ENCODE measurements around the gene LAMTOR1. TPM values are rescaled to one million over a fixed set of nuclear protein-coding genes. Genes with fewer than 3 reads are reported as not detected.
A peak's percentile ranks its signal among the peaks of the same experiment; 100 is the strongest.

The LAMTOR1 gene
- total and polyA plus RNA-seq, 9 donors = 53.4 to 99.1 (median 92.6) TPM

DNA sequence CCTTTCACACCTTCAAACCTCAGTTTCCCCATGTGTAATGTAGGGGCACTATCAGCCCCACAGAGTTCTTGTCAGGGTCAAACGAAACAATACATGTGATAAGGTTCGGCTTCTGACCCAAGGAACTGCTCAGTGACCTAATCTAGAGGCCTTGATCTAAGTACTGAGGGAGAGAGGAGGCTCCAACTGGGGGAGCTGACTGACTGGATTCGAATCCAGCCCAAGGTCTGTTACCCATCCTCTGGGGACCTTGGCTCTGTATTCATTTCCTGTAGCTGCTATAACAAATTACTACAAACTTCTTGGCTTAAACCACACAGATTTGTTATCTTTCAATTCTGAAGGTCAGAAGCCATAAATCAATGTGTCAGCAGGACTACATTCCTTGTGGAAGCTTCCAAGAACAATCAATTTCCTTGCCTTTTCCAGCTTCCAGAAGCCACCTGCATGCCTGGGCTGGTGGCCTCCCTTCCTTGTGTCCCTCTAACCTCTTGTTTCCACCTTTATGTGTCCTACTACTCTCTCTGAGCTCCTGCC is 20.1 kb upstream of the LAMTOR1 start:
- H3K4me1 ChIP-seq (ENCODE audit: control insufficient read depth, insufficient read depth, low read length) = no peaks in the 10 kb centered on the region
- peaks cover 12% of the 10 kb centered on the region for H3K27me3 ChIP-seq (ENCODE audit: control insufficient read depth, insufficient read depth, low read length)
- no peak overlapping the region for H3K4me3 ChIP-seq (ENCODE audit: low read length)
- 52% methylated on average over 3 of the region's 3 CpGs for WGBS (ENCODE audit: insufficient coverage)
- DNase-seq = no peak
- H3K36me3 ChIP-seq (ENCODE audit: control insufficient read depth, insufficient read depth, low read length) = no peaks in the 10 kb centered on the region
- no peak overlapping the region for H3K27ac ChIP-seq (ENCODE audit: low read length)
- H3K9me3 ChIP-seq (replicated peaks; ENCODE audit: control insufficient read depth, low read depth, low read length) = peaks cover 2% of the 10 kb centered on the region

DNA sequence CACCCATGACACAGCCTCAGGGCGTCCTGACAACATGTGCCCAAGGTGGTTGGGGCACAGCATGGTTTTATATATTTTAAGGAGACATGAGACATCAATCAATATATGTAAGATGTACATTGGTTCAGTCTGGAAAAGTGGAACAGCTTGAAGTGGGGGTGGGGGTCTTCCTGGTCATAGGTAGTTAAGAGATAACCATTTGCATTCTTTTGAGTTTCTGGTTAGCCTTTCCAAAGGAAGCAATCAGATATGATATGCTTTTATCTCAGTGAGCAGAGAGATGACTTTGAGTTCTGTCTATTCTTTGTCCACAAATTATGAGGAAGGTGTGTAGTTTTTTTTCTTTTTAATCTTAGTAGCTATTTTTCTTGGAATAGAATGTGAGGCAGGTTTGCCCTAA is 19.5 kb upstream of the LAMTOR1 start:
- H3K4me1 ChIP-seq (ENCODE audit: control insufficient read depth, insufficient read depth, low read length) = no peaks in the 10 kb centered on the region
- no peak overlapping the region for H3K4me3 ChIP-seq (ENCODE audit: low read length)
- H3K9me3 ChIP-seq (replicated peaks; ENCODE audit: control insufficient read depth, low read depth, low read length) = no peaks in the 10 kb centered on the region
- 71% methylated on average over 1 of the region's 1 CpG for WGBS (ENCODE audit: insufficient coverage)
- no peak overlapping the region for H3K27ac ChIP-seq (ENCODE audit: low read length)
- no peak for DNase-seq
- H3K27me3 ChIP-seq (ENCODE audit: control insufficient read depth, insufficient read depth, low read length) = peaks cover 13% of the 10 kb centered on the region
- H3K36me3 ChIP-seq (ENCODE audit: control insufficient read depth, insufficient read depth, low read length) = no peaks in the 10 kb centered on the region

DNA sequence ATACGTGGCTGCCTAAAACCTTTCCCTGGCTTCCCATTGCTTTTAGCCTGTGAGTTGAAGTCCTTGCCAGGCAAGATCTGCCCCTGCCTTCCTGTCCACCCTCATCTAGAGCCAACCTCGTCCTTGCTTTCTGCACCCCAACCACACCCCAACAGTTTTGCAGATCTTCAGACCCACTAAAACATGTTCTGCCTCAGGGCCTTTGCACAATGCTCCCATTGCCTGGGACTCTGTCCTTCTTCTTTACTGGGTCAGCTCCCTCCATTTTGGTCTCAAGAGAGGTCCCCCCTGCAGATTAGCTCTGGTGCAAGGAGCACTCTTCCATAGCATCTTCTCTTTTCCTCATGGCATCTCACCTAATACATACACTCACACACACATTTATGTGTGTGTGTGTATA is 17.8 kb upstream of the LAMTOR1 start:
- H3K27ac ChIP-seq (ENCODE audit: low read length) = no peak overlapping the region
- no peak overlapping the region for H3K4me3 ChIP-seq (ENCODE audit: low read length)
- peaks cover 22% of the 10 kb centered on the region for H3K27me3 ChIP-seq (ENCODE audit: control insufficient read depth, insufficient read depth, low read length)
- H3K36me3 ChIP-seq (ENCODE audit: control insufficient read depth, insufficient read depth, low read length) = no peaks in the 10 kb centered on the region
- 63% methylated on average over 2 of the region's 2 CpGs for WGBS (ENCODE audit: insufficient coverage)
- H3K4me1 ChIP-seq (ENCODE audit: control insufficient read depth, insufficient read depth, low read length) = no peaks in the 10 kb centered on the region
- DNase-seq = no peak
- H3K9me3 ChIP-seq (replicated peaks; ENCODE audit: control insufficient read depth, low read depth, low read length) = no peaks in the 10 kb centered on the region

DNA sequence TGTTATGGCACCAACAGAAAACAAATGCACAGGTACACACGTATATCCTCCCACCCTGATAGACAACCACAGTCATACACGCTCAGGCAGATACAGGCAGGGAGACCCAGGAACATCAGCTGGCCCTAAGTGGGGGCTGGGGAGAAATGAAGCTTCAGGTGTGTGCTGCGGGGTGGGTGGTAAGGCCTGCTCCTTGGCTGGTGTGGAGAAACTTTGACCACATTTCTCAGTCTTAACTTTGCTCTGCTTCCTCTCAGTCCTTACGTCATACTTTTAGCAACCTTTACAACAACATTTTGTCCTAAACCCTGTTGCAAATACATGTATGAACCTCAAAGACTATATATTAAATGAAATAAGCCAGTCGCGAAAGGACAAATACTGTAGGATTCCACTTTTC is 16.1 kb upstream of the LAMTOR1 start:
- no peak overlapping the region for H3K4me3 ChIP-seq (ENCODE audit: low read length)
- no peak overlapping the region for H3K27ac ChIP-seq (ENCODE audit: low read length)
- H3K9me3 ChIP-seq (replicated peaks; ENCODE audit: control insufficient read depth, low read depth, low read length) = no peaks in the 10 kb centered on the region
- no CpG with 5 or more reads among the region's 6 CpGs for WGBS (ENCODE audit: insufficient coverage)
- H3K4me1 ChIP-seq (ENCODE audit: control insufficient read depth, insufficient read depth, low read length) = no peaks in the 10 kb centered on the region
- H3K27me3 ChIP-seq (ENCODE audit: control insufficient read depth, insufficient read depth, low read length) = peaks cover 25% of the 10 kb centered on the region
- DNase-seq = no peak
- H3K36me3 ChIP-seq (ENCODE audit: control insufficient read depth, insufficient read depth, low read length) = no peaks in the 10 kb centered on the region

DNA sequence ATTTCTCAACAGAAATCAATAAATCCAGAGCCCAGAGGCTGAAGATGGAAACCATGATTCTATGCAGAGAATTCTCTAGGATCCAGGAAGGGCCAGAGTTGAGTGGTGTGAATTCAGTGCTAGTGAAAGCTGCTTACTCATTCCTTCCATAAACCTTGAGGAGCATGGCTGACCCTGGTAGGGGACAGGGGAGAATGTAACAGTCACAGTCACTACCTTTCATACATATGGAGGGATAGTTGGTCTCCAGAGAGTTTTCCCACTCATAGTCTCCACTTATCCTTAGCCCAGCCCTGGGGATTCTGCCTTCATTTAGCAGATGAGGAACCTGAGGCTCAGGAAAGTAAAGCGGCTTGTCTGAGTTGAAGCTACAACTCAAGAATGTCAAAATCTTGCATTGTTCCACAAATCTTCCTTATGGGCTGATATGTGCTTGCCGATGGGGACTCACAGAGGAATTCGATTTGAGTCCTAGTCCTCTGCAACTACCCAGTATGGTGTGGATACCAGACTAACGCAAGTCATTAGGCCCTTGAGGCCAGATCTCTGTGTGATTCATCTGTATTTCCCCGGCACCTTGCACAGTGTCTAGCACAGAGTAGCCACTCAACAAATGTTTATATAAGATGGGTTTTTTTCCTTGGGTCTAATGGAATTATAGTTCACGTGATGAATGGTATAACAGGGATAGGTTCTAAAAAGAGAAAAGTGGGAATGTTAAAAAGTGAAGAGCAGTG is 13.1 kb upstream of the LAMTOR1 start:
- H3K27ac ChIP-seq (ENCODE audit: low read length) = no peak overlapping the region
- H3K4me1 ChIP-seq (ENCODE audit: control insufficient read depth, insufficient read depth, low read length) = peaks cover 13% of the 10 kb centered on the region
- no peaks in the 10 kb centered on the region for H3K36me3 ChIP-seq (ENCODE audit: control insufficient read depth, insufficient read depth, low read length)
- peaks cover 25% of the 10 kb centered on the region for H3K27me3 ChIP-seq (ENCODE audit: control insufficient read depth, insufficient read depth, low read length)
- no peaks in the 10 kb centered on the region for H3K9me3 ChIP-seq (replicated peaks; ENCODE audit: control insufficient read depth, low read depth, low read length)
- no peak for DNase-seq
- no peak overlapping the region for H3K4me3 ChIP-seq (ENCODE audit: low read length)
- WGBS (ENCODE audit: insufficient coverage) = 91% methylated on average over 4 of the region's 6 CpGs

GRCh38 chr11:72114570-72114969 is 11.5 kb upstream of the LAMTOR1 start:
- no peak overlapping the region for H3K27ac ChIP-seq (ENCODE audit: low read length)
- no peak for DNase-seq
- H3K9me3 ChIP-seq (replicated peaks; ENCODE audit: control insufficient read depth, low read depth, low read length) = no peaks in the 10 kb centered on the region
- H3K27me3 ChIP-seq (ENCODE audit: control insufficient read depth, insufficient read depth, low read length) = peaks cover 20% of the 10 kb centered on the region
- H3K4me1 ChIP-seq (ENCODE audit: control insufficient read depth, insufficient read depth, low read length) = peaks cover 13% of the 10 kb centered on the region
- 100% methylated on average over 1 of the region's 1 CpG for WGBS (ENCODE audit: insufficient coverage)
- no peak overlapping the region for H3K4me3 ChIP-seq (ENCODE audit: low read length)
- peaks cover 11% of the 10 kb centered on the region for H3K36me3 ChIP-seq (ENCODE audit: control insufficient read depth, insufficient read depth, low read length)

DNA sequence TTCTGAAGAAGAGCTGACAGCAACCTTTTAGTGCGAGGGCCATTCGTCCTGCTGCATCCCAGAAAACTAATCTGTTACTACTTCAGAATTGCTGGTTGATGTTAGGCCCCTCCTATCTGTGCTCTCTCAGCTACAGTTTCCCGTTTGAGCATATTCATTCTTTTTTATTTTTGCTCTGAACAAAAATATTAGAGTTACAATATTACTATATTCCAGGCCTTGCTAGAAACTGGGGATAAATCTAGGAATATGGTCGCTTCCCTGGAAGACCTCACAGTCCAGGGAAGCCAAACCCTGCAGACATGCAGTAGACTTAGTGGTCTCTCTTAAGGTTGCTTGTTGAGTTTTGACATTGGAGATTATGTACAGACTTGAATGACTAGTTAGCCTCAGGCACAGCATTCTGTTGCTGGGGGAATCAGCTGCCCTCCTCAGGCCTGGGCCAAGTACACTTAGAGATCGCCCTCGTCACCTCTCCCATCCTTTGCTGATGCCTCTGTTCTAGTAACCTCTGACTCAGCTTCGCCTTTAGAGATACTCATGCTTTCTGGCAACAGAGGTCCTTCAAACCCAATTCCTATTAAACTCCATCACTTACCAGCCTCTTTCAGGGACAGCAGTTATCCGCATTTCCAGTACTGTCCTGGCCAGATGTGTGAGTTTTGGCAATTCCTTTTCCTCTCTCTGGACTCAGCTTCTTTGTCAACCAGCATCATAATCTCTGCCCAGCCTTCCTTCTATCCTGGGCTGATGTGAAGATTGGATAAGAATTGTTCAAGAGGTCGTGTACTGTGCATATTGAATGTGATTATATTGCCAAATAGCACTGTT is 10.1 kb upstream of the LAMTOR1 start:
- H3K4me1 ChIP-seq (ENCODE audit: control insufficient read depth, insufficient read depth, low read length) = peaks cover 13% of the 10 kb centered on the region
- peaks cover 20% of the 10 kb centered on the region for H3K36me3 ChIP-seq (ENCODE audit: control insufficient read depth, insufficient read depth, low read length)
- 67% methylated on average over 6 of the region's 9 CpGs for WGBS (ENCODE audit: insufficient coverage)
- H3K9me3 ChIP-seq (replicated peaks; ENCODE audit: control insufficient read depth, low read depth, low read length) = no peaks in the 10 kb centered on the region
- no peak for DNase-seq
- peaks cover 13% of the 10 kb centered on the region for H3K27me3 ChIP-seq (ENCODE audit: control insufficient read depth, insufficient read depth, low read length)
- peak overlapping the region; percentile 100 for H3K27ac ChIP-seq (ENCODE audit: low read length)
- peak overlapping the region; percentile 91 for H3K4me3 ChIP-seq (ENCODE audit: low read length)

DNA sequence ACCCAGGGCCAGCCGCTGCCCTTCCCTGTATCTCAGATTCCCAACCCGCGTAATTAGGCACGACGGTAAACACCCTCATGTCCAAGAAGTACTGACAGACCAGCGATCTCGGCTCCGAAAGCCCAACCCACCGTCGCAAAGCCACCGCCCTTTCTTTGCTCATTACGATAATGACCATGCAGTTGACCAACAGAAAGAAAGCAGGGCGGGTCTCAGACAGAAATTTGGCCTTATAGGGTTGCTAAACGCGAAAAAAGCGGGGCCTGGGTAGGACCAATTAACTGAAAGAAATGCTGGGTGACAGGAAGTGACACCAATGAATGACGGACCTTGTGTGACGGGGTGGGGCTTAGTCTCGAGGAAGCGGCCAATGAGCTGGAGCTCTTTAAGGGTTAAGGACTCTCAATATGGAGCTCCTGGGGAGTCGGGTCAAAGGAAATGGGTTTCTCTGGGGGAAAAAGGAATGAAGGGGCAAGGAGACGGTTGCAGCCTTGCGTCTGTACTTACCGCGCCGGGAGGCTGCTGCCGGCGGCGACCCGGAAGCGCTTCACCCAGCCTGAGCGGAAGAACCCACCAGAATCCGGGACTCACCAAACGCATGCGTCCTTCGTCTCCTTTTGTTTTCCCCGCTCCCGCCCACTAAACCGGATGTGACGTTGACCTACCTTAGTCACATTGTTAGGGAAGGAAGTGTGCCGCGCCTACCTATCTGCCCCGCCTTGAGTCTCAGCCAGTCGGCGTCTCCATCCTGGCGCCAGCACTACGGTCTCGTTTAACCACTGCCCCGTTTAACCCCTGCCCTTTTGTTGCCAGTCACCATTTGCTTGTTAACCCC is 9.3 kb upstream of the LAMTOR1 start, which contains the start of gene ANAPC15:
TSS of gene ANAPC15 (minus strand) at position 553 of the 835 bp plus-strand sequence. CDS start 1,419 bp downstream, outside the sequence.
- peak; percentile 100 for DNase-seq
- Histone ChIP-seq H3K36me3 (ENCODE audit: control insufficient read depth, insufficient read depth, low read length) (peaks cover 24% of the 10 kb centered on the region), H3K4me1 (ENCODE audit: control insufficient read depth, insufficient read depth, low read length) (peaks cover 13% of the 10 kb centered on the region), H3K27ac (ENCODE audit: low read length) (peak within 1 kb of the TSS; percentile 100), H3K9me3 (replicated peaks; ENCODE audit: control insufficient read depth, low read depth, low read length) (no peaks in the 10 kb centered on the region), H3K4me3 (ENCODE audit: low read length) (peak within 1 kb of the TSS; percentile 91), H3K27me3 (ENCODE audit: control insufficient read depth, insufficient read depth, low read length) (peaks cover 10% of the 10 kb centered on the region)
- WGBS (ENCODE audit: insufficient coverage) = under 1% methylated on average over 49 of the region's 49 CpGs

DNA sequence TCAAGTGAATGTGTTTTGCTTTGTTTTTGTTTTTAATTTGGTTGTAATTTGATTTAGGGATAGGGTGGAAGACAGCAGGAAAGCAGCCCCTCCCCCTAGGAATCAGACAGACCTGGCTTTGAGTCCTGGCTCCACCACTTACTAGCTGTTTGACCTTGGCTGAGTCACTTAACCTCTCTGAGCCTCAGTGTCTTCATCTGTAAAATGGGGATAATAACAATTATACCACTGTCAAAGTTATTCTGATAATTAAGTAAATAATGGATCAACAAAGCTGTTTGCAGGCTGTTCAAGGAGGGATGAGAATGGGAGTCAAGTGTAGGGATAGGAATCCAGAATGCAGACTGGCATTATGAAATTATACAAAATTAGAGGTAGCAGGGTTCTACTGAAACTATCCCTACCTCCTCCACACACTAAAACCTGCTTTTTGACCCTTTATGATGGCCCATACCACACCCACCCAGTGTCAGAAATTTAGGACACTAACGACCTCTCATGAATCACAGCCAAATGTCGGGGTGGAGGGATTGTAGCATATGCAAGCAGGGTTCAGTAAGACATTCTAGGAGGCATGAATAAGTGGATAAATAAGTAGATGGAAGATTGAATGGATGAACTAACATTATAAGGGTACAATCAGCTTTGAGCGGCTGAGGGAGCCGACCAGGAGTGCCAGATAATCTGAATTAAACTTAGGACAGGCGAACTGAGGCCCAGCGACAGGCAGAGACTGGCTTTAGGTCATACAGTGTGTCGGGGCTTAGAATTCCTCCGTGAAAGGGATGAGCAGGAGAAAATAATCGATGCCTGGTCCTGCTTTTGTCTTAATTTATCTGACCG is 8.4 kb upstream of the LAMTOR1 start:
- Histone ChIP-seq H3K4me1 (ENCODE audit: control insufficient read depth, insufficient read depth, low read length) (peaks cover 13% of the 10 kb centered on the region), H3K9me3 (replicated peaks; ENCODE audit: control insufficient read depth, low read depth, low read length) (no peaks in the 10 kb centered on the region), H3K27me3 (ENCODE audit: control insufficient read depth, insufficient read depth, low read length) (peaks cover 2% of the 10 kb centered on the region), H3K27ac (ENCODE audit: low read length) (peak overlapping the region; percentile 100), H3K36me3 (ENCODE audit: control insufficient read depth, insufficient read depth, low read length) (peaks cover 24% of the 10 kb centered on the region), H3K4me3 (ENCODE audit: low read length) (peak overlapping the region; percentile 91)
- 7% methylated on average over 8 of the region's 10 CpGs for WGBS (ENCODE audit: insufficient coverage)
- peak; percentile 48 for DNase-seq
